Measurements from ENCODE around the gene C16orf95. TPM values are rescaled to one million over a fixed set of nuclear protein-coding genes. Genes with fewer than 3 reads are reported as not detected.

The C16orf95 gene
- total RNA-seq, 1 donor from 2014 or later = 5.0 TPM

DNA sequence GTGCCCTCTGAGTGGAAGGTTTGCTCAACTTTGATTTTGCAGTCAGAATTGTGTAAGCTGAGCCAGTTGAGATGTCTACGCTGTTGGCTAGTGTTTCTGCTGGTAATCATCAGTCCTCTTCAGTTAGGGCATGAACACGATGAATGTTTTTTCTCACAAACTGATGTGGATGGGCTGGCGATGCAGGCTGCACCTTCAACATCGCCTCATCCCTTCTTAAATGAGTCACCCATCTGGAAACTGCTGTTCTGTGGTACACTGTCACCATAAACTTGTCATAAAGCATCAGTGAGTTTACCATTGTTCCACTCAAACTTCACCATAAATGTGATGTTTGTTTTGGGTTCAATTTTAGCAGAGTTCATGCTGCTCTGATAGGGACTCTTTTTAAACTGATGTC lies 8.4 kb downstream of the C16orf95 start:
- H3K4me1 Mint-ChIP-seq (ENCODE audit: unreplicated experiment) = peaks cover 3% of the 10 kb centered on the region
- TF ChIP-seq, protein P1, sequence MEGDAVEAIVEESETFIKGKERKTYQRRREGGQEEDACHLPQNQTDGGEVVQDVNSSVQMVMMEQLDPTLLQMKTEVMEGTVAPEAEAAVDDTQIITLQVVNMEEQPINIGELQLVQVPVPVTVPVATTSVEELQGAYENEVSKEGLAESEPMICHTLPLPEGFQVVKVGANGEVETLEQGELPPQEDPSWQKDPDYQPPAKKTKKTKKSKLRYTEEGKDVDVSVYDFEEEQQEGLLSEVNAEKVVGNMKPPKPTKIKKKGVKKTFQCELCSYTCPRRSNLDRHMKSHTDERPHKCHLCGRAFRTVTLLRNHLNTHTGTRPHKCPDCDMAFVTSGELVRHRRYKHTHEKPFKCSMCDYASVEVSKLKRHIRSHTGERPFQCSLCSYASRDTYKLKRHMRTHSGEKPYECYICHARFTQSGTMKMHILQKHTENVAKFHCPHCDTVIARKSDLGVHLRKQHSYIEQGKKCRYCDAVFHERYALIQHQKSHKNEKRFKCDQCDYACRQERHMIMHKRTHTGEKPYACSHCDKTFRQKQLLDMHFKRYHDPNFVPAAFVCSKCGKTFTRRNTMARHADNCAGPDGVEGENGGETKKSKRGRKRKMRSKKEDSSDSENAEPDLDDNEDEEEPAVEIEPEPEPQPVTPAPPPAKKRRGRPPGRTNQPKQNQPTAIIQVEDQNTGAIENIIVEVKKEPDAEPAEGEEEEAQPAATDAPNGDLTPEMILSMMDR (IDR thresholded peaks at IDR 0.05) = no peak
- H3K4me3 Mint-ChIP-seq (ENCODE audit: unreplicated experiment) = no peak overlapping the region
- no peaks in the 10 kb centered on the region for H3K9me3 Mint-ChIP-seq (ENCODE audit: unreplicated experiment)
- no peaks in the 10 kb centered on the region for H3K27me3 Mint-ChIP-seq (ENCODE audit: unreplicated experiment)
- peaks cover 8% of the 10 kb centered on the region for H3K36me3 Mint-ChIP-seq (ENCODE audit: unreplicated experiment)
- H3K27ac Mint-ChIP-seq (ENCODE audit: unreplicated experiment) = no peak overlapping the region
- DNase-seq (ENCODE audit: extremely low spot score, unreplicated experiment) = no peak

DNA sequence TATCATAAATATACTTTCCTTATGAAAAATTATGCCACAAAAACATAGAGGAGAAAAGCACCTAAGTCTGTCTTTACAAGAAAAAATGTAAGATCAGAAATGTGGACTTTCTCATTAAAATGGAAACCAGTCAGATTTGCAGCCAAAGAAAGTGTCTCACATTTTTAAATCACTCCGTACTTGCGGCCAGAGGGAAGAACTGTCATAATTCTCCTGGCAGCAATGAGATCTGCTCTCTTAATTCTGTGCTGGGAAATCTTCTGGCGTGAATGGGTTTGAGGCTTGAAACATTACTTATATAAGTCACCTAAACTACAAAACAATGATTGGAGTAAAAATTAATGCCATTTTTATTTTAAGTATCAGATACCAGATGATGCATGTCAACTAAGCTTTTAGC lies 10.7 kb downstream of the C16orf95 start:
- no peak overlapping the region for H3K4me3 Mint-ChIP-seq (ENCODE audit: unreplicated experiment)

DNA sequence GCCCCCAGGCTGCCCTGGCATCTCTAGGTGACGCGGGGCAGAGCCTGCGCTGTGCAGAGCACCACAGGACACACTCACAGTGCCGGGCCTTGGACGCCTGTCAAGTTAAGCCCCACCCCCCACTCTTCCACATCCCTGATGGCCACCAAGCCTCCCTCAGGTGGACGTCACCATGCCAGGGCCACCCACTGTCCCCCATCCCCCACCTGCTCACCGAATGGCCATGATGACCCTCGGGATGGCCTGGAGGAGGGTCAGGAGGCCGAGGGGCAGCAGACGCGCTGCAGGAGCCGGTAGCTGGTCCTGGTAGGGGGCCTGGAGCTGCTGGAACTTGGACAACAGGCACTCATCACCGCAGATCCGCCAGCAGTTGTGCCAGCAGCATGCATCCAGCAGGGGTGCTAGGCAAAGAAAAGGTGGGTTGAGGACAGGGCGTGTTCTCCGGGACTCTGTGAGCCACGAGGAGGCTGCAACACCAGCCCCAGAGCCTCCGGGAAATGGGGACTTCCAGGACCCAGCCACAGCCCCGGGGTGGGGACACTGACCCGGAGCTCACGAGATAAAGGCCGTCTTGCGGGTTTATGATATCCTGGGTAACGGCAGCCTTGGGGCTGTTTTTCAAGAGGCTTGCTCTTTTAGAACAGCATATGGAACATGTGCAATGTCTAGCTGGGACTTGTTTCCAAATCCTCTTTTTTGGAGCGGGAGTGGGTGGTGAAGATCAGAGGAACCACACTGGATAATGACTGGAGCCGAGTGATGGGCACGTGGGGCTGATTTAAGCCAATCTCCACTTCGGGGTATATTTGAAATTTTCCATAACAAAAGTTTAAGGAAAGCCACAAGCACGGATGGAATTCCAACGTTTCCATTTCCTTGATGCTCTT lies 11.4 kb downstream of the C16orf95 start:
- Mint-ChIP-seq H3K36me3 (ENCODE audit: unreplicated experiment) (peaks cover 9% of the 10 kb centered on the region), H3K27ac (ENCODE audit: unreplicated experiment) (no peak overlapping the region), H3K27me3 (ENCODE audit: unreplicated experiment) (no peaks in the 10 kb centered on the region), H3K4me3 (ENCODE audit: unreplicated experiment) (no peak overlapping the region), H3K4me1 (ENCODE audit: unreplicated experiment) (peaks cover 3% of the 10 kb centered on the region), H3K9me3 (ENCODE audit: unreplicated experiment) (no peaks in the 10 kb centered on the region)
- TF ChIP-seq, protein P1 (IDR thresholded peaks at IDR 0.05) = no peak
- no peak for DNase-seq (ENCODE audit: extremely low spot score, unreplicated experiment)

More for the DNA sequence above, 10.7 kb downstream of the C16orf95 start:
- Mint-ChIP-seq H3K4me1 (ENCODE audit: unreplicated experiment) (peaks cover 3% of the 10 kb centered on the region), H3K27me3 (ENCODE audit: unreplicated experiment) (no peaks in the 10 kb centered on the region), H3K9me3 (ENCODE audit: unreplicated experiment) (no peaks in the 10 kb centered on the region), H3K27ac (ENCODE audit: unreplicated experiment) (no peak overlapping the region), H3K36me3 (ENCODE audit: unreplicated experiment) (peaks cover 9% of the 10 kb centered on the region)
- TF ChIP-seq, protein P1 (IDR thresholded peaks at IDR 0.05) = no peak
- no peak for DNase-seq (ENCODE audit: extremely low spot score, unreplicated experiment)

DNA sequence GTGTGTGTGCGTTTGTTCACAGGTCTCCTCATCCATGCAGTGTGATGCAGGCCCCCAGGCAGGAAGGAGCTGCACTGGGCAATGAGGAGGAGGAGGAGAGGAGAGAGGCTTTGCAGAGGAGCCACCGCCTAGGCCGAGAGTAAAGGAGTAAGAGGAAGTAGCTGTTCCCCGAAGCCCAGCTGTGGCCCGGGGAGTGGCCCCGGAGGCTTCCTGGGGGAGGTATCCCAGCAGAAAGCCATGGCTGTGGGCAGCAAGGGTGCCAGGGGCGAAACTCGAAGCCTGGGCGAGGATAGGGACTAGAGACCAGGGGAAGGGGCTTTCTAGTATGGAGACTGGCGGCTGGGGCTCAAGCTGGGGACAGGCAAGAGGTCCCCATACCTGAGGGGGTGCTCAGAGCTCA lies 12.2 kb downstream of the C16orf95 start:
- Mint-ChIP-seq H3K27me3 (ENCODE audit: unreplicated experiment) (no peaks in the 10 kb centered on the region), H3K4me3 (ENCODE audit: unreplicated experiment) (no peak overlapping the region), H3K9me3 (ENCODE audit: unreplicated experiment) (no peaks in the 10 kb centered on the region), H3K36me3 (ENCODE audit: unreplicated experiment) (peaks cover 9% of the 10 kb centered on the region), H3K4me1 (ENCODE audit: unreplicated experiment) (peaks cover 3% of the 10 kb centered on the region), H3K27ac (ENCODE audit: unreplicated experiment) (no peak overlapping the region)
- TF ChIP-seq, protein P1 (IDR thresholded peaks at IDR 0.05) = no peak
- no peak for DNase-seq (ENCODE audit: extremely low spot score, unreplicated experiment)

DNA sequence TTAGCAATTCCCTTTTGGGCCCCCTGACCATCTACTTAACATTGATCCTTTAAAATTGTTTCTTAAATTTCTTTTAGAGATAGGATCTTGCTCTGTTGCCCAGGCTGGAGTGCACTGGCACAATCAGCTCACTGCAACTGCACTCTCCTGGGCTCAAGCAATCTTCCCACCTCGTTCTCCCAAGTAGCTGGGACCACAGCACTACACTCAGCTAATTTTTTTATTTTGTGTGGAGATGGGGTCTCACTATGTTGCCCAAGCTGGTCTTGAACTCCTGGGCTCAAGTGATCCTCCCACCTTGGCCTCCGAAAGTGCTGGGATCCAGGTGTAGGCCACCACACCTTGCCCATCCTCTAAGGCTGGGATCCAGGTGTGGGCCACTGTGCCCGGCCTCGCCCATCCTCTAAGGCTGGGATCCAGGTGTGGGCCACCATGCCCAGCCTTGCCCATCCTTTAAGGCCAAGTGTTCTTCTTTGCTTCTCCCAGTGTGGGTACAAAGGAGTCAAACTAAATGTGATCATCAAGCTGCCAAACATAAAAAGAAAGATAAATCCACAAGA lies 13.2 kb downstream of the C16orf95 start:
- no peaks in the 10 kb centered on the region for H3K9me3 Mint-ChIP-seq (ENCODE audit: unreplicated experiment)
- H3K4me1 Mint-ChIP-seq (ENCODE audit: unreplicated experiment) = peaks cover 3% of the 10 kb centered on the region
- peaks cover 9% of the 10 kb centered on the region for H3K36me3 Mint-ChIP-seq (ENCODE audit: unreplicated experiment)
- H3K27me3 Mint-ChIP-seq (ENCODE audit: unreplicated experiment) = no peaks in the 10 kb centered on the region
- TF ChIP-seq, protein P1 (IDR thresholded peaks at IDR 0.05) = no peak
- H3K4me3 Mint-ChIP-seq (ENCODE audit: unreplicated experiment) = no peak overlapping the region
- H3K27ac Mint-ChIP-seq (ENCODE audit: unreplicated experiment) = no peak overlapping the region
- DNase-seq (ENCODE audit: extremely low spot score, unreplicated experiment) = no peak

Measured in osteocyte (in vitro differentiated cells).